HG03135 (cell line): ENCODE results near the gene HS3ST4.
"Not testable (repeated sequence)": the region's sequence is repeated elsewhere in the genome, so short reads cannot be mapped to it uniquely, and the experiment has no call there.

Source experiments
- ATAC-seq: cut with Tn5 transposase; IDR thresholded peaks from one replicate; pipeline ENCODE4 v1.9.1; 2021; ENCODE audit warnings: mild to moderate bottlenecking, moderate library complexity; ENCODE audit not compliant: unreplicated experiment

Gene HS3ST4

GRCh38 chr16:25966172-25967097 is 274.7 kb downstream of the HS3ST4 start:
- peak; percentile 85 for ATAC-seq

GRCh38 chr16:25977121-25977520 is 285.4 kb downstream of the HS3ST4 start:
- no peak for ATAC-seq

GRCh38 chr16:25978218-25978617 is 286.5 kb downstream of the HS3ST4 start:
- ATAC-seq: no peak

GRCh38 chr16:25988084-25988483 is 296.3 kb downstream of the HS3ST4 start:
- no peak for ATAC-seq

- ATAC-seq: no peak
These were observed 297.1 kb downstream of the HS3ST4 start for GRCh38 chr16:25988882-25989281.

GRCh38 chr16:25996052-25996451 is 304.3 kb downstream of the HS3ST4 start:
- no peak for ATAC-seq

GRCh38 chr16:26005336-26005735 is 313.6 kb downstream of the HS3ST4 start:
- ATAC-seq: no peak

- ATAC-seq: no peak
These were observed 320.6 kb downstream of the HS3ST4 start for GRCh38 chr16:26012376-26012775.

- no peak for ATAC-seq
These were observed 324.0 kb downstream of the HS3ST4 start for GRCh38 chr16:26015776-26016175.

- ATAC-seq: no peak
These were observed 325.2 kb downstream of the HS3ST4 start for GRCh38 chr16:26016989-26017388.

- ATAC-seq: no peak
These were observed 327.9 kb downstream of the HS3ST4 start for GRCh38 chr16:26019381-26020242.

- no peak for ATAC-seq
These were observed 335.1 kb downstream of the HS3ST4 start for GRCh38 chr16:26026709-26027450.

- ATAC-seq: no peak
These were observed 339.5 kb downstream of the HS3ST4 start for GRCh38 chr16:26031286-26031685.

GRCh38 chr16:26032661-26033060 is 340.9 kb downstream of the HS3ST4 start:
- ATAC-seq: not testable (repeated sequence)

- ATAC-seq: no peak
These were observed 350.4 kb downstream of the HS3ST4 start for GRCh38 chr16:26041952-26042668.

GRCh38 chr16:26050472-26050871 is 358.7 kb downstream of the HS3ST4 start:
- ATAC-seq: no peak

GRCh38 chr16:26051063-26051462 is 359.3 kb downstream of the HS3ST4 start:
- ATAC-seq: no peak

GRCh38 chr16:26053889-26054288 is 362.1 kb downstream of the HS3ST4 start:
- no peak for ATAC-seq

GRCh38 chr16:26058326-26058725 is 366.6 kb downstream of the HS3ST4 start:
- no peak for ATAC-seq
